Measurements from ENCODE around the gene ELANE.

ELANE gene

GRCh38 chr19:854549-854948 is 2.4 kb downstream of the ELANE start:
- H3K4me3 ChIP-seq (ENCODE audit: low read depth, low read length), result no peak overlapping the region
- TF ChIP-seq CTCF (conservative IDR thresholded peaks at IDR 0.05; ENCODE audit: low read depth, low read length), result no peak
- DNase-seq (ENCODE audit: low read depth), result no peak

GRCh38 chr19:855142-855541 is 3.0 kb downstream of the ELANE start:
- no peak overlapping the region for H3K4me3 ChIP-seq (ENCODE audit: low read depth, low read length)
- TF ChIP-seq CTCF (conservative IDR thresholded peaks at IDR 0.05; ENCODE audit: low read depth, low read length), result no peak
- DNase-seq (ENCODE audit: low read depth), result no peak

- TF ChIP-seq CTCF (conservative IDR thresholded peaks at IDR 0.05; ENCODE audit: low read depth, low read length), result no peak
- DNase-seq (ENCODE audit: low read depth), result no peak
- H3K4me3 ChIP-seq (ENCODE audit: low read depth, low read length), result no peak overlapping the region
These were observed 3.5 kb downstream of the ELANE start for GRCh38 chr19:855566-856120.

- DNase-seq (ENCODE audit: low read depth), result no peak
- no peak for TF ChIP-seq CTCF (conservative IDR thresholded peaks at IDR 0.05; ENCODE audit: low read depth, low read length)
- H3K4me3 ChIP-seq (ENCODE audit: low read depth, low read length), result no peak overlapping the region
These were observed 6.2 kb downstream of the ELANE start for GRCh38 chr19:858284-858683.

GRCh38 chr19:858868-859843 is 7.1 kb downstream of the ELANE start, which contains the start of gene CFD:
TSS of gene CFD (plus strand) at chr19:859664. CDS start at chr19:859690, 26 bp downstream.
- no peak for TF ChIP-seq CTCF (conservative IDR thresholded peaks at IDR 0.05; ENCODE audit: low read depth, low read length)
- no peak for DNase-seq (ENCODE audit: low read depth)
- H3K4me3 ChIP-seq (ENCODE audit: low read depth, low read length), result peak within 1 kb of the TSS; percentile 52

GRCh38 chr19:861141-861755 is 9.1 kb downstream of the ELANE start:
- H3K4me3 ChIP-seq (ENCODE audit: low read depth, low read length), result no peak overlapping the region
- TF ChIP-seq CTCF (conservative IDR thresholded peaks at IDR 0.05; ENCODE audit: low read depth, low read length), result no peak

More at GRCh38 chr19:861141-861755, 9.1 kb downstream of the ELANE start:
- DNase-seq (ENCODE audit: low read depth), result no peak
